D721Med (cell line): ENCODE measurements around the gene POLR2H.

Source experiments
- DNase-seq: peaks from one replicate; pipeline ENCODE4 v3.0.0; 2011; ENCODE audit warnings: low spot score; ENCODE audit not compliant: insufficient read length
- FAIRE-seq: peaks from 2 replicates; lab custom pipeline; 2011; peaks lifted over from hg19 to GRCh38; lab: Jason Lieb, UNC
- CTCF ChIP-seq: IDR thresholded peaks from 2 replicates; pipeline ENCODE4 v1.5.1; 2012; ENCODE audit warnings: mild to moderate bottlenecking, control low read depth; ENCODE audit not compliant: insufficient read depth; ENCODE audit errors: missing control alignments

POLR2H gene

GRCh38 chr3:184328516-184328915 lies 33.0 kb upstream of the POLR2H start:
- no peak for TF ChIP-seq CTCF
- FAIRE-seq: no peak
- DNase-seq: peak; percentile 21

- no peak for TF ChIP-seq CTCF
- no peak for FAIRE-seq
- DNase-seq: no peak
Measured at GRCh38 chr3:184332370-184333090, 29.0 kb upstream of the POLR2H start.

- no peak for FAIRE-seq
- TF ChIP-seq CTCF: no peak
- no peak for DNase-seq
Measured at GRCh38 chr3:184333190-184333589, 28.3 kb upstream of the POLR2H start.

- FAIRE-seq (no peak), DNase-seq (no peak)
- no peak for TF ChIP-seq CTCF
Measured at GRCh38 chr3:184333700-184334099, 27.8 kb upstream of the POLR2H start.

GRCh38 chr3:184334470-184335158 lies 26.9 kb upstream of the POLR2H start:
- DNase-seq: no peak
- FAIRE-seq: no peak
- no peak for TF ChIP-seq CTCF

GRCh38 chr3:184335291-184335660 lies 26.2 kb upstream of the POLR2H start:
- TF ChIP-seq CTCF: no peak
- FAIRE-seq (no peak), DNase-seq (no peak)
